Suprapubic skin (tissue), 4 donors: ENCODE data around the gene TRIM56. TPM values are rescaled to one million over a fixed set of nuclear protein-coding genes. Genes with fewer than 3 reads are reported as not detected.
"Not testable (repeated sequence)": the region's sequence is repeated elsewhere in the genome, so short reads cannot be mapped to it uniquely, and the experiment has no call there.

Experiments
- DNase-seq, 2 donors: peaks; one replicate each; pipeline ENCODE4 v3.0.0-alpha.2; 2019; ENCODE audit warnings: low spot score in 2 of 2
- H3K27ac ChIP-seq: fragments of 200-600 bp; sonication (generic); one replicate; pipeline ENCODE4 v1.5.1; 2019
- H3K27me3 ChIP-seq: fragments of 200-600 bp; sonication (generic); one replicate; pipeline ENCODE4 v1.5.1; 2019
- H3K36me3 ChIP-seq: fragments of 200-600 bp; sonication (generic); one replicate; pipeline ENCODE4 v1.5.1; 2019
- H3K4me1 ChIP-seq: fragments of 200-600 bp; sonication (generic); one replicate; pipeline ENCODE4 v1.5.1; 2019
- H3K4me3 ChIP-seq: fragments of 200-600 bp; sonication (generic); one replicate; pipeline ENCODE4 v1.5.1; 2019; ENCODE audit warnings: mild to moderate bottlenecking
- H3K9me3 ChIP-seq: fragments of 200-600 bp; sonication (generic); one replicate; pipeline ENCODE4 v1.5.1; 2019
- CTCF ChIP-seq, 2 donors: fragments of 200-600 bp in 1 of 2; fragments of 450-650 bp in 1 of 2; sonication (generic) in 1 of 2; IDR thresholded peaks; one replicate each; pipeline ENCODE4 v1.5.1; 2016 to 2019; ENCODE audit warnings: antibody characterized with exemption in 2 of 2, mild to moderate bottlenecking in 1 of 2, moderate library complexity in 1 of 2
- EP300 ChIP-seq: sonication (generic); formaldehyde crosslinking; IDR thresholded peaks from one replicate; pipeline ENCODE4 v1.6.1; 2017; ENCODE audit warnings: antibody characterized with exemption
- POLR2A ChIP-seq, 2 donors: fragments of 450-650 bp; IDR thresholded peaks; one replicate each; pipeline ENCODE4 v1.6.1; 2017; ENCODE audit warnings: antibody characterized with exemption in 2 of 2, mild to moderate bottlenecking in 2 of 2, moderate library complexity in 2 of 2
- POLR2AphosphoS5 ChIP-seq, 3 donors: sonication (generic); formaldehyde crosslinking; IDR thresholded peaks; one replicate each; pipeline ENCODE4 v1.6.1; 2017; ENCODE audit warnings: antibody characterized with exemption in 3 of 3
- whole genome bisulfite sequencing: methylation state at CpG from one replicate; pipeline ENCODE4 v1.1.5; 2018; 5-methylcytosine and 5-hydroxymethylcytosine counted together
- total RNA-seq, 4 donors: library from RNA; depleted of rRNA; stranded (reverse); fragments of >200 nt; gene quantifications; one replicate each; pipeline ENCODE4 v1.1.0, GENCODE V29; 2016

The TRIM56 gene
- total RNA-seq, 4 donors from 2014 or later = 12.1 to 28.9 (median 17.8) TPM

GRCh38 chr7:101075646-101076045 is 9.6 kb upstream of the TRIM56 start:
- 63% methylated on average over 3 of the region's 3 CpGs for WGBS
- no peaks in the 10 kb centered on the region for H3K4me1 ChIP-seq
- H3K27ac ChIP-seq = no peak overlapping the region
- no peak overlapping the region for H3K4me3 ChIP-seq
- DNase-seq = no peak
- no peaks in the 10 kb centered on the region for H3K27me3 ChIP-seq
- no peaks in the 10 kb centered on the region for H3K36me3 ChIP-seq
- no peaks in the 10 kb centered on the region for H3K9me3 ChIP-seq
- TF ChIP-seq POLR2A (IDR thresholded peaks at IDR 0.05) (no peak), EP300 (no peak), POLR2AphosphoS5 (IDR thresholded peaks at IDR 0.05) (no peak), CTCF (IDR thresholded peaks at IDR 0.05) (no peak)

- not testable (repeated sequence) for H3K27ac ChIP-seq, H3K9me3 ChIP-seq, H3K4me3 ChIP-seq, H3K27me3 ChIP-seq, H3K4me1 ChIP-seq, H3K36me3 ChIP-seq, DNase-seq
- WGBS = 84% methylated on average over 5 of the region's 8 CpGs
These were observed 9.1 kb upstream of the TRIM56 start for GRCh38 chr7:101076183-101076582.

GRCh38 chr7:101077303-101078086 is 7.8 kb upstream of the TRIM56 start:
- no peaks in the 10 kb centered on the region for H3K4me1 ChIP-seq
- no peaks in the 10 kb centered on the region for H3K9me3 ChIP-seq
- no peak overlapping the region for H3K4me3 ChIP-seq
- WGBS = 21% methylated on average over 13 of the region's 13 CpGs
- TF ChIP-seq POLR2A (IDR thresholded peaks at IDR 0.05) = no peak
- peak; percentile 53 to 90 for TF ChIP-seq CTCF (IDR thresholded peaks at IDR 0.05)
- no peak for TF ChIP-seq EP300
- TF ChIP-seq POLR2AphosphoS5 (IDR thresholded peaks at IDR 0.05) = no peak
- no peaks in the 10 kb centered on the region for H3K27me3 ChIP-seq
- DNase-seq = peak in 1 of 2 donors; percentile 85
- no peak overlapping the region for H3K27ac ChIP-seq
- H3K36me3 ChIP-seq = no peaks in the 10 kb centered on the region

DNA sequence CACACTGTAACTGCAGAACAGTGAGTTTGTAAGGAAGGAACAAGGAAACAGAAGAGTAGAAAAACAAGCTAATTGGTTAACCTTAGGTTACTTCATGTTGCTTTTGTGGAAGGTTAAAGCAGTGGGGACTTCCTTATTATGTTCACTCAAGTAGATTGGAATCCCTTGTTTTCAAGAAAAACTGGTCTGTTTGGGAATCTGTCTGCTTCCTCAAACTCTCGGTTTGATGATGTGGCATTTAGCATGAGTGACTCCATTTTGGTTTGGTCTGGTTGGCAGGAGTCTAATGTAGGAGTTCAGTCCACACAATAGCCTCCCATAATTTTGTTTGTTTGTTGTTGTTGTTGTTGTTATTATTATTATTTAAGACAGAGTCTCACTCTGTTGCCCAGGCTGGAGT is 3.8 kb upstream of the TRIM56 start:
- no peaks in the 10 kb centered on the region for H3K36me3 ChIP-seq
- no peak for DNase-seq
- no peak overlapping the region for H3K27ac ChIP-seq
- 81% methylated on average over 1 of the region's 1 CpG for WGBS
- H3K27me3 ChIP-seq = no peaks in the 10 kb centered on the region
- no peak overlapping the region for H3K4me3 ChIP-seq
- H3K9me3 ChIP-seq = no peaks in the 10 kb centered on the region
- no peak for TF ChIP-seq CTCF (IDR thresholded peaks at IDR 0.05)
- TF ChIP-seq POLR2AphosphoS5 (IDR thresholded peaks at IDR 0.05) = no peak
- no peak for TF ChIP-seq POLR2A (IDR thresholded peaks at IDR 0.05)
- TF ChIP-seq EP300 = no peak
- peaks cover 14% of the 10 kb centered on the region for H3K4me1 ChIP-seq

DNA sequence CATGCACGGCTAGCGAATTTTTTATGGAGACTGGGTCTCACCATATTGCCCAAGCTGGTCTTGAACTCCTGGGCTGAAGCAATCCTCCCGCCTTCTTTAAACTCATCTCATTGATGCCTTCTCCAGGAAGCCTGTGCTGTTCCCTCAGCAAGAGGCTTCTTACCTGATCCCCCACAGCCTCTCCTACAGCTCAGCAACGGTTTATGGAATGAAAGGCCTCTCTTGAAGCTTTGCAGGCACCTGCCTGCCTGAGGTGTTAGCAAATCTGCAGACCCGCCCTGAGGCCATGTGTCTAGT is 468 bp upstream of the TRIM56 start:
- H3K9me3 ChIP-seq = no peaks in the 10 kb centered on the region
- no peak for DNase-seq
- WGBS = 46% methylated on average over 5 of the region's 5 CpGs
- peaks cover 39% of the 10 kb centered on the region for H3K4me1 ChIP-seq
- TF ChIP-seq POLR2AphosphoS5 (IDR thresholded peaks at IDR 0.05) (no peak), POLR2A (IDR thresholded peaks at IDR 0.05) (no peak), EP300 (no peak), CTCF (IDR thresholded peaks at IDR 0.05) (no peak)
- H3K27me3 ChIP-seq = no peaks in the 10 kb centered on the region
- H3K36me3 ChIP-seq = peaks cover 27% of the 10 kb centered on the region
- H3K27ac ChIP-seq = peak overlapping the region; percentile 89
- H3K4me3 ChIP-seq = peak overlapping the region; percentile 69
